NK-92 treated with Interleukin-12 subunit alpha and Interleukin-12 subunit beta, amount 100 ng/mL, for 24 hours (cell line): Measurements from ENCODE around the gene TRIM69.

Experiments
- DNase-seq: peaks from one replicate; lab custom pipeline; 2025; lab: John Stamatoyannopoulos, UW

Gene TRIM69

DNA sequence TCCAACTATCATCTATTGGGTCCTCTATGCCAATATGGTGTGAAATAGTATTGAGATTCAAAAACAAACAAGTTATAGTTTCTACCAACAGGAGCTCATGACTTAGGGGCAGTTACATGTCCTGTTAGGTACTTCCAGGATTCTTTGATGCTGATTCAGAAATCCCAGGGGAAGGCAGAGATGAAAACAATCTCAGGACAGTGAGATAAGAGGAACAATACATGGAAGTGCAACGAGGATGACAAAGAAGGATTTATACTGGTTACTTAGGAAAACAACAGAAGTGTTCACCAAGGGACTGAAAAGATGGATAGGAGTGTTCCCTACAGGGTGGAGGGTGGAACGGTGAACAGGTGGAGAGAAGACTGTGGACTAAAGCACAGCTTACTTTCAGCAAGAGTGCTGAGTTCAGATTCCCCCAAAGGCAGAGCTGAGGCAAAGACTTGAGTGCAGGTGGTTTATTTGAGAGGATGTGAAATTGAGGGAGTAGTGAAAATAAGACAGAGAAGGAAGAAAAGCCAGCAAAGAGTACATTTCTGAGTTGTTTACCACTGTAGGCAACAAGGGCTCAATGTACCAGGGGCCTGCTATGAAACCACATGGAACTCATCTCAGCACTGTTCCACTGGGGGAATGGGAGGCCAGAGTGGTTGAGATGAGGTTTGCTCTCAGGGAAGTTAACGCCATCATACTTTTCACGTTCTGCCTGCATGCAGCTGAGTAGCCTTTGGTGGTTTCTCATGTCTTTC lies 68.1 kb downstream of the TRIM69 start:
- DNase-seq = no peak

DNA sequence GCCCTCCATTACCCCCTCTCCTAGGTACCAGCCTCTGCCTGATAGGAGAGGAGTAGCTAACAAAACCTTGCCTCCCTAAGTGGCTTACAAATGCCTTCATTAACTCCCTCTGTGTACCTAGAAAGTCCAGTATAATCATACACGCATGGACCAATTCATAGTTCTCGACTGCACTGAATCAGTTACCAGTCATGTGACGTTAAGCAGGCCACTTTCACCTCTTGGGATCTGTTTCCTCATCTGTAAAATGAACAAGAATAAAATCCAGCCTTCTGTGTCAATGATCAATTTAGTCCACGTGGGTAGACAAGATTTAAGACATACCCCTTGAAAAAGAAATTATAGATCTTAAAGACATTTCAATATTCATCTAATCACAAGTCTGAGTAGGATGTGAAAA lies 72.2 kb downstream of the TRIM69 start:
- DNase-seq = no peak

DNA sequence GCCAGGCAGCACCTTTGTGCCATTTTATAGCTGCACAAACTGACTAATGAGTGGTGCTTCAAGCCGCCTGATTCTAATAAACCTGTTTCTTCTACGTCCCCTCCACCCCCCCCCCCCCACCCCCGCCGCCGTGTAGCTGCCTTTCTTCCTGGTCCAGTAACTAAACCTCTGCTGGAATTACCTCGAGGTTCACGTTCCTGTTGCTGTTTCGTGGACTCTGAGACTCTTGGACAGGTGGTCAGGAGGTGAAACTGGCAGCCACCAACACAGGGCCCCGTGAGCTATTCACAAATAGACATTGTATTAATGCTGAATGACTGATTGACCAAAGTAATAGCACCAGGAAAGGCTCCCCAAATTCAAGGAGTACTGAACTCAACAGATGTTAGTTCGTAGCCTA lies 73.9 kb downstream of the TRIM69 start:
- no peak for DNase-seq

DNA sequence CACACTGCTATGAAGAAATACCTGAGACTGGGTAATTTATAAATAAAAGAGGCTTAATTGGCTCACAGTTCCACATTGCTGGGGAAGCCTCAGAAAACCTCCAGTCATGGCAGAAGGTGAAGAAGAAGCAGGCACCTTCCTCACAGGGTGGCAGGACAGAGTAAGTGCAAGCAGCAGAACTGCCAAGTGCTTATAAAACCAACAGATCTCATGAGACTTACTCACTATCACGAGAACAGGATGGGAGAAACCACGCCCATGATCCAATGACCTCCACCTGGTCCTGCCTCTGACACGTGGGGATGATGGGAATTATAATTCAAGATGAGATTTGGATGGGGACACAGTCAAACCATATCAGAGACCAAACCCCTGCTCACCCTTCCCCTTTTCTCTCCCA lies 75.0 kb downstream of the TRIM69 start:
- no peak for DNase-seq

DNA sequence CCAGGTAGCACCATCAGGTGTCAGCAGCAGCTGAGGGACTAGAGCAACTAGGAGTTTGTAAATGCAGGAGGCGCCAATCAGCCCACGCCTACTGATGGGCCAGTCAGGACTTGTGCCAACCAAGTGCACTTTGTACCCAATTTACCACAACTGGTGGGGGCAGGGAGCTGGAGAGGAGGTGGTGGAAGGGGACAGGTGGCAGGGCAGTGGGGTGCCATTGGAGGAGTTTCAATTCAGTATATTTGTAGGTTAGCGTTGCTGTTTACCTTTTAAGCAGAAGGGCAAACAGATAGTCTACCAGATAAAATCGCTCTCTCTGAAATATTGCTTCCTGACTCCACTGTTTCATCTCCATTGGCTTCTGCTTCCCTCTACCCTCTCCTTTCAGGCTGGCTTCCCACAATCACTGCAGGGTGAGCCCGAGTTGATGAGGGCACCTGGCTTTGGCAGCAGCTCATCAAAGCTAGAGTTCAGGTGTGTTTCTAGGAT lies 75.7 kb downstream of the TRIM69 start:
- no peak for DNase-seq

DNA sequence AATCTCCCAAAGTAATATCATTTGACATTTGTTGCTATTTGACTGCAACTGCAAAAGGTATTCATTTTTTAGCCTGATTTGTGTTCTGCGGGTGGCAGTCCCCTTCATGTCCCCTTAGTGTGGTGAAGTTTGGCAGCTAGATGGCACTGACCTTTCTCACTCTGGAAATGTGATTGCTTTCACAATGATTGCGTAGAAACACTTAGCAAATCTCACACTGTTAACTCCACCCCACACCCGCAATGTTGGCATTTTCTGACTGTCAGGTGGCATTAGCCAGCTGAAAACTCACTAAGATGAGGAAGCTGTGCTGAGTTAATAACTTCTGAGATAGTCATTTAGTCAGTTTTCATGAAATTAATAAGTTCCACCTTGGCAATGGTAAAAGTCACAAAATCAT lies 76.9 kb downstream of the TRIM69 start:
- DNase-seq = no peak
